GM18909 (cell line): ENCODE measurements around the gene STX2.
"Not testable (repeated sequence)": the region's sequence is repeated elsewhere in the genome, so short reads cannot be mapped to it uniquely, and the experiment has no call there.

Experiments
- ATAC-seq: cut with Tn5 transposase; IDR thresholded peaks from one replicate; pipeline ENCODE4 v1.9.1; 2021; ENCODE audit warnings: mild to moderate bottlenecking; ENCODE audit not compliant: unreplicated experiment, poor library complexity

Gene STX2

GRCh38 chr12:130838951-130839769, at the start of gene STX2:
STX2 (minus strand) TSS chr12:130839250; CDS start chr12:130839099, 151 bp downstream.
- ATAC-seq = peak; percentile 86

GRCh38 chr12:130887190-130887589, 48.1 kb upstream of the STX2 start:
- not testable (repeated sequence) for ATAC-seq

GRCh38 chr12:130881548-130881947, 42.5 kb upstream of the STX2 start:
- no peak for ATAC-seq

- no peak for ATAC-seq
These were observed 42.0 kb upstream of the STX2 start for GRCh38 chr12:130881046-130881445.

GRCh38 chr12:130880411-130880885, 41.4 kb upstream of the STX2 start:
- peak; percentile 52 for ATAC-seq

- ATAC-seq = no peak
These were observed 40.8 kb upstream of the STX2 start for GRCh38 chr12:130879781-130880389.

GRCh38 chr12:130879212-130879686, 40.2 kb upstream of the STX2 start:
- ATAC-seq = peak; percentile 92

- ATAC-seq = no peak
These were observed 39.4 kb upstream of the STX2 start for GRCh38 chr12:130878193-130879185.

- no peak for ATAC-seq
These were observed 38.3 kb upstream of the STX2 start for GRCh38 chr12:130877333-130877732.

- ATAC-seq = no peak
These were observed 37.7 kb upstream of the STX2 start for GRCh38 chr12:130876758-130877157.

GRCh38 chr12:130876297-130876696, 37.2 kb upstream of the STX2 start:
- ATAC-seq = no peak

GRCh38 chr12:130875708-130876107, 36.7 kb upstream of the STX2 start:
- not testable (repeated sequence) for ATAC-seq

GRCh38 chr12:130875193-130875592, 36.1 kb upstream of the STX2 start:
- ATAC-seq = no peak

GRCh38 chr12:130874696-130875095, 35.6 kb upstream of the STX2 start:
- no peak for ATAC-seq

GRCh38 chr12:130873825-130874224, 34.8 kb upstream of the STX2 start:
- no peak for ATAC-seq

- ATAC-seq = no peak
These were observed 34.2 kb upstream of the STX2 start for GRCh38 chr12:130873106-130873795.

- peak; percentile 30 for ATAC-seq
These were observed 33.4 kb upstream of the STX2 start for GRCh38 chr12:130872179-130873096.

GRCh38 chr12:130871286-130872178, 32.5 kb upstream of the STX2 start, which contains the start of gene RAN:
RAN (plus strand) TSS chr12:130872066; CDS start chr12:130872594, 528 bp downstream.
- ATAC-seq = peak; percentile 79
